GM19023 (cell line): ENCODE measurements around the gene PRKCE.

Experiments
- ATAC-seq: cut with Tn5 transposase; IDR thresholded peaks from one replicate; pipeline ENCODE4 v1.9.1; 2021; ENCODE audit warnings: mild to moderate bottlenecking, moderate library complexity; ENCODE audit not compliant: unreplicated experiment

The PRKCE gene

DNA sequence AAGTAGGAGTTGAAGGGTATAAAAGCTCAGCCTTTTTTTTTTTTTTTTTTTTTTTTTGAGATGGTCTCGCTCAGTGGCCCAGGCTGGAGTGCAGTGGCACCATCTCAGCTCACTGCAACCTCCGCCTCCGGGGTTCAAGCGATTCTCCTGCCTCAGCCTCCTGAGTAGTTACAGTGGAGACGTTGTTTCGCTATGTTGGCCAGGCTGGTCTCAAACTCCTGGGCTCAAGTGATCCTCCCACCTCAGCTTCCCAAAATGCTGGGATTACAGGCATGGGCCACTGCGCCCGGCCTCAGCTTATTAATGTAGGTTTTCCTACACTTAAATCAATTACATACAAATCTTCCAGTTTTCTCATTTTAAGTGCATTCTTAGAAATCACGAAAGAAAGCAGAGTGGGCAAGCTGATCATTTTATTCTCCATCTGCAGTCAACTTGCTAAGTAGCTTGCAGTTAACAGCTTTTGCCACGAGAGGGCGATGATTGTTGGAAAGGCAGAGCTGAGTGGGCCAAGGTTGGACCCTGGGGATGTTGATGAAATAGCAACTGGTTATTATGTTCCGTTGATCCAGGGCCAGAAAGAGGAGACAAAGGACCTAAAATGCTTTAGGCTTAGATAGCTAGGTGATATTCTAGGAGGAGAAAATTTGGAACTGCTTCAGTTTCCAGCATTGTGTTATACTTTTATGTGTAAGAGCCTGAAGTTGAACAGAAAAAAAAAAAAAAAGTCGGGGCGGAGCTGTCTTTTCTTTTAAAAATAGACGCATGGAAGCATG, 411.4 kb downstream of the PRKCE start:
- ATAC-seq = no peak

DNA sequence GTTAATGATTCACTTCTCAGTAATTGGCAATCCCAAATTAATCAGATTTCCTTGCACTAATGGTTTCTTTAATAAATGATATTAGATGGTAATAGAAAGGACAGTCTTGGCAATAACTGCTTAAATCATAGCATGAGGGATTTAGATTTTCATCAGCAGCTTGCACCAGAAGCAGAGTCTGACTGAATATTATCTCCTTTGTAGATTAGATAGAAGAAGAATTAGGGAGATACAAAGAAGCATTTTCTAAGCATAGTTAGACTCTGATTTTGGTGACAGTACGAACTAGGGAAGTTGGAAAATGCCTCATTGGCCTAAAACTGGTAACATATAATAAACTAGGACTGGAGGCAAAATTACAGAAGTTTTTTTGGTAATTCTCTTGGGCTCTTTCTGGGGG, 412.9 kb downstream of the PRKCE start:
- ATAC-seq = no peak

DNA sequence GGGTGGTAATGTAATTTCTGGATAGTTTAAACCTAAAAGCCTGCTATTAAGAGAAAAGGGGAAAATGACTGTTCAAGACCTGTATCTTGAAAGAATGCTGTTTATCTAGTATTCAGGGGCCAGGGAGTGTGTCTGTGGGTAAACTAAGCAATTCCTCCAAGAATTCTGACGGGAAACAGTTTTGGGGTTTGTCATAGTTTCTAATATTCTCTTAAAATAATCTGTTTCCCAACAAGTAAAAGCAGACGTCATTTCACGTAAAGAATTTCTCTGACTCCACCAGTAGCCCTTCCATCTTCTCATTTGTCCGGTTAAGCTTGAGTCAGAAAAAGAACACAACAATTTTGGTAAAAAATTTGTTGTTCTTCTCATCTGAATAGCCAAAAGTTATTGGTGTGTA, 413.7 kb downstream of the PRKCE start:
- ATAC-seq = no peak

DNA sequence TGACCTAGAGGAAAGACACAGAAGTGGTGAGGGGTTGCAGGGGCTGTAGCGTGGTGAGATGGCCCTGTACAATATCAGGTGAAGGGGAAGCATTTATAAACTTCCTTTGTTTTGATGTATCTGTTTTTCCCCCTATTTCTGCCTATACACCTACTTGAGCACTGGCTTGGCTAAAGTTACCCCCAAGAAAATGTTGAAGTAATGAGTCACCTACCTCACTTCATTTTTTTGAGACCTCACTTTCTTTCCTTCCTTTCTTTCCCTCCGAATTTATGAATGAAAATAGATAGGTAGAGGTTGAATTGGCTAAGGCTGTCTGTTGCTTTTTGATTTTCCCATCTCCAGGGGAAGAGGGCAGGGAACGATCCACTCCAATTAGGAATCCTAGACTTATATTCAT, 414.6 kb downstream of the PRKCE start:
- no peak for ATAC-seq

DNA sequence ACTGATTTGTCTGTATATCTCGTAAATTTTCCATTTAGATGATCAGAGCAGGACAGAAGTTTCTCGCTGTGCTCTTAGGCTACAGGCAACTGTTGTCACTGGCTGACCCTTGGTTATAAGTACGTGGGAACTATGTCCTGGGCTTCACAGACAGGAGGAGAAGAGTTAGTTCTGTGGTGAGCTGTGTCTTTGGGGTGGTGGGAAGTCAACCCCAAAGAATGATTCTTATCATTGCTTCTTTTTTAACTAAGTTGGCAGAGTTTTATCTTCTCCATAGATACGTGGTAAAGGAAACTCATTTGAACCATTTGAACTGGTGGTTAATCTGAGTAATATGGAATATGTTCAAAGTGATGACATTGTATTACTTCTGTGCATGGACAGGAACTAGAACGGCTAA, 415.1 kb downstream of the PRKCE start:
- ATAC-seq = no peak

DNA sequence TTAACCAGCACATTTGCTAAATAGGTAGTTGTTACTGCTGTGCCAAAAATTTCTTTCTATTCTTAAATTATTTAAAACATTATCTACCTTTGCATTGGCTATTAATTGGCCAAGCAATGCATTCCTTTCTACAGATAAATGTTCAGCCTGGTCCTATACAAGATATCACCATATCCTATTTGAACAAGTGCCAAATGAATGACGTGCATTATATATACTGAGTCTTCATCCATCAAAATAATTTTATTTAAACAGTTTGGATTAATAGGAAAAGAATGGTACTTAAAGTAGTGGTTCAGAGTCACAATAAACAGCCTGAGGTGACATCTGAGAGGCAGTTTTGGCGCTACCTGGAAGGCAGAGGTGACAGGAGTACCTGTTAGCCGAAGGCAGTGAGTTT, 415.6 kb downstream of the PRKCE start:
- no peak for ATAC-seq

DNA sequence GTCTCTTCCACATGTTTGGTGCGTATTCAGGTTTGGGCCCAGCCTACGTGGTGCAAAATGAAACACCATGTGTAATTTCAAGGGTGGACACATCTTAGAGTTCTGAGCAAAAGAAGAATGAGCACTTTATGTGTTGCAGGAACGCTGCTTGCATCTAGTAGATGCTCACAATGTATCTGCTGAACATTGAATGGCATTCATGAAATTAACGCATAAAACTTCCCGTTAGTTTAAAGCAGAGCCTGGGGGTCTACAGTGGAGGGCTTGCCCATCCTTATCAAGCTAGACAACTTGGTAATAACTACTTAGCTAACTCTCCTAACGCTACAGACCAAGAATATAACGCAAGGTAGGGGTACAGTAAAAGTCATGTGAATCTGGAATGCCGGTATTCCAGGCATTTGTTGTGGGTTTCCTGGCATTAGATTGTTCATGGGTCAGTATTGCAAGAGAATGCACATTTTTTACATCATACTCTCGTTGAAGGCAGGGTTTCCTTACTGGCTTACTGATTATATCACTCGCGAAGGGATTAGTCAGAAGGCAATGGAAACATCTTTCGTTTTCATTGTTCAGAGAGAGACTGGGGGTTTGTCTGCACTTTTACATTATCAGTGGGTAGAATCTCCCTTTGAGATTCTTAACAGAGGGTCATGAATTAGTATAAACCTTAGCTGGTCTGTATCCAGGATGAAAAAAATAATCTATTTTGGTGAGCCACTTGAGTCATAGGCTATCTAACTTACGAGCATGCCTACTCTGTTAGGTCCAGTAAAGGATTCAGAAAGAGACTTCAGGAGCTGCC, 416.2 kb downstream of the PRKCE start:
- ATAC-seq = no peak

DNA sequence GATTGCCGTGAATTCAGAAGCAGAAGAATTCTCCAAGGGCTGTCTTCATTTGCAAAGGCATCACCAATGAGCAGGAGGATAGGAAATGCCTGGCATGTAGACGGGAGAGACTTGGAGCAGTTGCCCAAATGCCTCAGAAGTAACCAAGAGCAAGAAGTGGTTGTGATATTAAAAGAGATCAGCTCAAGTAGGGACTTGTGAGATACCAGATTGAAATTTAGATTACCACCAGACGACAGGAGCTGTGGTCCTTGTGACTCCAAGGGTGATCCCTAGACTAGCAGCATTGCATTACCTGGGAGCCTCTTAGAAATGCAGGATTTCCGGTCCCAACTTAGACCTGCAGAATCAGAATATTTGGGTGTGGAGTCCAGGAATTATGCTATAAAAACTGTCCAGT, 417.2 kb downstream of the PRKCE start:
- ATAC-seq = no peak

DNA sequence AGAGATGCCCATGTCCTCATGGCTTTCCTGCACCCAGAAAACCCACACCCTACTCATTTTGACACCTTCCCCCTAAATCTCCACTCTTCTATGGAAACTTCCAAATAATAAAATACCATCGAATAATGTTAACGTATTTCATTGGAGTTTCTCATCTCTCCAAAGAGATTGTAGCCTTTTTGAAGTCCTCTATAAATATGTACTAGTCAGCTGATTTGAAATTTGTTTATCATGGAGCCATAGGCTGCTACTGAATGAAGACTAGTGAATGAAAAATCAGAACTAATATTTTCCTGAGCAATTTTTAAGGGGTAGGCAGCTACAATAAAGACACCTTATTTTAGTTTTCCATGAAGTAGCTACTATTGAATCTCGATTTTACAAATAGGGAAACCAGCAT, 419.6 kb downstream of the PRKCE start:
- no peak for ATAC-seq

DNA sequence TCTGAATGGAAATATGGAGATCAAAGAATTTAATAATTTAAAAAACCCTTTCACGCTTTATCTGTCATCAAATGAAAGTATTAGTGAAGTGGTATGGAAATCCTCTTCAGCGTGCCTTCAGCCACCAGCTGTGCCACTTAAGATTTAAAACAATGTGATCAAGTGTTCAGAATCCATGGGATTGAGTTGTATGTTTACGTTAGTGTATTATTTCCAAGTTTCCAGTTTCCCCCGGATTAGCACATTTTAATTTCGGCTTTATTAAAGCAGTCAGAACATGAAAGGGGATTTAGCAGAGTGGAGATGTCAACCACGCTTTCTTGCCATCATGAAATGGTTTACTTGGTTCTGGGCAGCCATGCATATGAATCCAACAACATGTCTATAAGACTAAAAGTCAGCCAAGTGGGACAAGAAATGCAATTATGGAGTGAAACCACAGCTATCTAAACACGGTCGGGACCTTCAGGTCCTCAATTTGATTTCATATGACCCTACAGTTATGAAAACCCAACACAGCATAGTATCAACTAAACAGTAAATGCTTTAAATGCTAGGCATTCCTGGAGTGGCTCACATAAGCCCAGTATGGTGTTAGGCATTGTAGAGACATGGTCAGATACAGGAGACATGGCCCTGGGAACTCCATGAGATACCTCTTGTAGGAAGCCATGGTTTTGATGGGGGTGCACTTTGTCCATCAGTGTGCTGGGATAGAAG, 420.8 kb downstream of the PRKCE start:
- ATAC-seq = no peak

DNA sequence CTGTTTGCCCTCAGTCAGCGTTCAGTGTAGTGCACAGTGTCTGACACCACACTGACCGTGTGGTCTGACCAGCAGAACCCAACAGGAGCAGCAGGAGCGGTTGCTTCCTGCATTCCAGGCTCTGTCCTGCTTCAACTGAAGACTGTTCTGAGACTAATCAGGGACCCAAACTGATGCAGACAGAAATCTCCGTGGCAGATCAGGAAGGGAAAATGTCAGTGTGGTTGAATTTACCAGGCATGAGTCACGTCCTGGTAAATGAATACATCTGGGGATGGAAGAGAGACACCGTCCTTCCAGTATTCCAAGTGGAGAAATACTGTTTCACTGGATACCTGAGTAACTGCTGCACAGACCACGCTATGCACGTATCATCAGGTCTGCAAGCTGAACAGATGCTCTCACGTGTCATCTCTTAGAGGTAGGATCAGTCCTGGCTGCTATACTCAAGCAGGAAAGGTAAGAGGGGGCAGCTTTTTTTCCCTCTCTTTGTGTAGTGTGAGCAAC, 422.1 kb downstream of the PRKCE start:
- no peak for ATAC-seq

DNA sequence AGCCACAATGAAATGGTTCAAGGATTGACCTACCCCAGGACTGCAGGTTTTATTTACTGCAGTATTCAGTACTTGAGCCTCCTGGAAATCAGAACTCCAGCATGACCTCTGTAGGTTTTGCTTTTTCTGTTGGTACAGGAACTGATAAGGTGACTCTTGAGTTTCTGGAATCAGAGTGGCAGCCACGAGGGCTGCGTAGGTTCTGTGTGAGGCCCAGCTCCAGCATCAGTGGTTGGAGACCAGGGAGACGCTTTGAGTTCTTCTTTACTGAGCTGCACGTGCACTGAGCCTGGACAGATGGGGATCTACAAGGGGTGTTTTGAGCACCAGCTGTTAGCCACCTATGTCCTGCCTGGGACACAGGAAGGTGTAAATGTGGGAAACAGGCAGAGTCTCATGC, 423.0 kb downstream of the PRKCE start:
- ATAC-seq = no peak

DNA sequence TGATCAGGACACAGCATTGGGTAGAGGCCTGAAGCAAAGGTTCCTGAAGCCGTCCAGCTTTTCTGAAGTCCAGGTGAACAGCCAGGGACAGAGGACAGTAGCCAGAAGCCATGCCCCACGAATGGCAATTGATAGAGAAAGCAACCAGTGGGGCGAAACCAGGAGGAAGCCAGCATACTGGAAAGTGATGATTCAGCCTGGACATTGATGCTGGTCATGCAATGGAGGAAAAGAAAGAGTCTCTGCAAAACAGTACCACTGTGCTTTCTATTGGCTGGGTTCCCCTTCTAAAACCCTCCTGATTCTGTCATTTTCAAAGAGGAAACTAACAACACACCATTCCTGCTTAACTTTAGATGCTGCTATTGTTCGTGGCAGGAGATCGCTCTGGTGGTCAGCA, 424.4 kb downstream of the PRKCE start:
- no peak for ATAC-seq

DNA sequence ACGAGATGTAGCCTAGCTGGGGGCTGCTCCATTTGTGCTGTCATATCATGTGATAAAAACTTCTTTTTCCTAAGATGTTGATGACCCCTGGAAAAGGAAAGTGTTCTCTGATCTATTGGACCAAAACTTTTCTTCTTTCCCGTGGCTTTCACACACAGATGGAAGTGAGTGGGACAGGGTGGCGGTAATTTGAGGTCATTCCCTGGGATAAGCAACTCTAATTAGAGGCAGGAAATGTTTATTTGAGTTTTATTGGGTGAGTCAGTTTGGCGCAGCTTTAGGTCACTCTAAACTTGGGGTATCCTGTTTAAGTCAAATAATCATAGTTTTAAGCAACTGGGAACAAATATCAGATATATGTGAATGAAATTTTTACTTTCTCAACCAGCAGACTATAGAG, 424.8 kb downstream of the PRKCE start:
- no peak for ATAC-seq

DNA sequence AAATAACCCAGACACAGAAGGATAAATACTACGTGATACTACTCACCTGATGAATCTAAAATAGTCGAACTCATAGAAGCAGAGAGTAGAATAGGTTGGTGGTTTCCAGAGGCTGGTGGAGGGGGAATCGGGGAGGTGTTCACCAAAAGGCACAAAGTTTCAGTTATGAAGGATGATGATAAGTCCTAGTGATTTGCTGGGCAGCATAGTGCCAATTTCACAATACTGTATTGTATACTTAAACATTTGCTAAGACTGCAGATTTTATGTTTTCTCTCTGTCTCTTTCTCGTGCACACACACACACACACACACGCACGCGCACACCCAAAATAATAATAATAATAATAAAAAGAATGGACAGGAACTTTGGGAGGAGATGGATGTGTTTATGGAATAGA, 425.4 kb downstream of the PRKCE start:
- no peak for ATAC-seq

DNA sequence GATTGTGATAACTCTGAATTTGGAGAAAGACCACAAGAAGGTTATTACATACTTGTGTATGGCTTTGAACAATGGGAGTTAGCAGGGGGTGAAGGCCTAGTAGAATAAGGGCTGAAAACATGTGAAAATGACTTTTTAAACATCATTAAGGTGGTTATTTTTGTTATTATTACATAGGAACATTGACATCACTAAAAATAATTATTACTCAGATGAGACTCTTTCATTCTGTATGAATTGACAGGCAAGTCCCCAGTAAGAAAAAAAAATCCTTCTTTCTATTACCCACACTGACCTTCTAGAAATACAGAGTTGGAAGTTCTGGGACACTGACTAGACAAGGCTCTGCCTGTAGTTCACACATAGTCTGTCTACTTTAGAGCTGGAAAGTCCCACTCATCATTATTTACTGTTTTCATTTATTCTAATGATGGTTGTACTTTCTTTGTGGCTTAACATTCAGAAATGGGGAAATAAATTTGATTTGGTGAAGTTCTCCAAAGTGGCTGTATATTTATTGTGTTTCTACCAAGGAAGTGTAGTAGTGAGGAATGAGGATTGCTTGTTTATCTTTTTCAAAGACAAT, 426.1 kb downstream of the PRKCE start:
- no peak for ATAC-seq

DNA sequence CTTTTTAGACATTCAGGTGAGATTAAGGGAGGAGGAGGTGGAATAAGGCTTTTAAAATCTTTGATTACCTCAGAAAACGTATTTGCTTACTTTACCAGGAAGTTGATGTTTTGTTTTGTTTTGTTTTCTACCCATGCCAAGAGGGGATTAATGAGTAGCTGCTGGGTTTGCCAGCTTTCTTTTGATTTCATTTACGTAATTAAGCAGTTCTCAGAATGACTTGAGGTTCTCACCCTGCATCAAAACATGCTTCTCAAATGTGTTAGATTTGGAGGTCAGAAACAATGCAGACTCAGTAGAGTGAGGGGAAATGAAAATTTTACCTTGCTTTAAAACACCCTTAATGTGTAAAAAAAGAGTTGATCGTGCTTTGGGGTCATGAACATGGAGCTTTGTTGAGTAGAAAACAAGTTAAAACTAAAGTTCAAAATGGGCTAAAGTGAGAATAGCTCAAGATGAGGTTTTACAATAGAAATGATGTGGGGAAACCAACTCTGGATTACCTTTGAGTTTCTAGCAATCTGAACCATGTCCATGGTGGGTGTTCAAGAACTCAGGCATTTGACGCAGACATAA, 428.6 kb downstream of the PRKCE start:
- no peak for ATAC-seq

DNA sequence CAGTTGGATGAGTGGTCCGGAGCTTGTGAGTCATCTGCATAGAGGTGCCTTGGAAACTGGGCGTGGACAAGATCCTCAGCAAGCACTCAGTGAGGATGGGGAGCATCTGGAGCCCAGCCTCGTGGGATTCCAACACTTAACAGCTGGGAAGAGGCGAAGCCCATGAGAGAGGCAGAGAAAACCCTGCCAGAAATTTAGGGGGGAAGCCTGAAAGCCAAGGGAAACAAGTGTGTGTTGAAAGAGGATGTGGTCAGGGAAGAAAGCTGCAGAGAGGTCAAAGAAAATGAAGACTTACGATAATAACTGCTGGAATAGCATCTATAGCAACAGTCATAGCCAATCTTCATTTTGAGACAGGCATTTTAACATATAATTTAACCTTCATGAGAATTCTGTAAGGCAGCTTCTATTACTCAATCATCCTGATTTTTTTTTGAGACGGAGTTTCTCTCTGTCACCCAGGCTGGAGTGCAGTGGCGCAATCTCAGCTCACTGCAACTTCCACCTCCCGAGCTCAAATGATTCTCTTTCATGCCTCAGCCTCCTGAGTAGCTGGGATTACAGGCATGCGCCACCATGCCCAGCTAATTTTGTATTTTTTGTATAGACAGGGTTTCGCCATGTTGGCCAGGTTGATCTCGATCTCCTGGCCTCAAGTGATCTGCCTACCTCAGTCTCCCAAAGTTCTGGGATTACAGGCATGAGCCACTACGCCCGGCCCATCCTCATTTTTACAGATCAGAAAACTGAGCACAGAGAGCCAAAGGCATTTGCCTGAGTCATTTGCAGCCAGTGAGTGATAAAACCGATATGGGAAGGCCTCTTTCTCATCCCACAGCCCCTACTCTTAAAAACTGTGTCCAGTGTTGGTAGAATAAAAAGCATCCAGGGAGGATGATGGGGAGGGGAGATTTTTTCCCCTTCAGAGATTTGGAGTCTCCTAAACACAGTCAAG, 431.3 kb downstream of the PRKCE start:
- no peak for ATAC-seq

DNA sequence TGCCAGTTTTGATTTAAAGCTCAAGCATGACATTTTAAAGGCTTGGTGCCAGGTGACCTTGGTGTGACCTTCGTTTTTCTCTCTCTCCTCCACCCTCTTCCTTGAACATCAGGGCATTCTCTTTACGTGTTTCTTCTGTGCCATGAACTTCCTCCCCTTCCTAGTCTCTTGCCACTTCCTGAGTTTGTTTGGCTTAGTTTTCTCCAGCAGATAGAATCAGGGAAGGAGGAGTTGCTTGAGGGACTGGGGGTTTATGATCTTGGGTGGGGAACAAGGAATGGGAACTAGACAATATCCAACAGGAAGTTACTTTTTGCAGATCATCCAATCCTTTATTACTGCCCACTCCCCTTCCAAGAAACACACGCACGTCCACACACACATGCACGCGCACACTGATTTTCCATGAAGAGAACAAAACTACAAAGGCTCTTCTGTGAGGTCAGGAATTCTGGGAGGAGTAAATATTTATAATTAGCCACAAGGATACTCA, 435.1 kb downstream of the PRKCE start:
- ATAC-seq = no peak

DNA sequence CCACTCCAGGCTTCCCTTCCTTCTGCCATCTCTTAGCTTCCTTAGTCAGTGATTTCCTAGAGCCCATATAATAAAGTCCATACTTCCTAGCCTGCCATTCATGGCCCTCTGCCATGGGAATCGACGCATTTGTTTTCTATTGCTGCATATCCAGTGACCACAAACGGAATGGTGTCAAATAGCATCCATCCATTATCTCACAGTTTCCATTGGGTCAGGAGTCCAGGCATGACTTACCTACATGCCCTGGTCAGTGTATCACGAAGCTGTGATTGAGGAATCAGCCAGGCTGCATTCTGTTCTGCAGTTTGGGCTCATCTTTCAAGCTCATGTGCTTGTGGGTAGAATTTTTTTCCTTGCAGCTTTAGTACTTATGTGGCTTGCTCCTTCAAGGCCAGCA, 436.0 kb downstream of the PRKCE start:
- no peak for ATAC-seq
